ENCODE data around the gene ABCC4. TPM values are rescaled to one million over a fixed set of nuclear protein-coding genes. Genes with fewer than 3 reads are reported as not detected.

Gene ABCC4
- total RNA-seq, 2 donors from 2014 or later, result 2.8 to 12.2 TPM

DNA sequence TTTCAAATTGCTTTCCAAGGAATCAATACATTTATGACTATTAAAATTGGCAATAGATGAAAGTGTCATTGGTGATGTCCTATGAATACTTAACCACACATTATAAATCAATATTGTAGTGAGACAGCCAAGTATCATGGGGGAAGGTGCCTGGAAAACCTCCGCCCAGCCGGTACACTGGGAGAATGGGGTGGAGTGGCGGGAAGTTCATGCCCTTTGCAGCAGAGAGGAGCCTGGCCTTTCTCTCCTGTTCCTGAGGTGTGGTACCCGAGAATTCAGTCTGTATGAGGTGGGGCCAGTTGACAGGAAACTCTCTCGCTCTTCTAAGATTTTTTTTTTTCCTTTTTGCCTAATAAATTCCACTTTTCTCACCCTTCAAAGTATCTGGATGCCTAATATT, 25.4 kb upstream of the ABCC4 start:
- no peaks in the 10 kb centered on the region for H3K4me1 ChIP-seq (ENCODE audit: control insufficient read depth in 1 of 2, low read depth in 2 of 2)
- H3K27ac ChIP-seq, result no peak overlapping the region
- no peaks in the 10 kb centered on the region for H3K36me3 ChIP-seq
- no peak for DNase-seq (ENCODE audit: low spot score)
- no peak overlapping the region for H3K4me3 ChIP-seq
- no peak for ATAC-seq (ENCODE audit: insufficient number of reproducible peaks, low FRiP score, low read depth)
- TF ChIP-seq, protein P1, sequence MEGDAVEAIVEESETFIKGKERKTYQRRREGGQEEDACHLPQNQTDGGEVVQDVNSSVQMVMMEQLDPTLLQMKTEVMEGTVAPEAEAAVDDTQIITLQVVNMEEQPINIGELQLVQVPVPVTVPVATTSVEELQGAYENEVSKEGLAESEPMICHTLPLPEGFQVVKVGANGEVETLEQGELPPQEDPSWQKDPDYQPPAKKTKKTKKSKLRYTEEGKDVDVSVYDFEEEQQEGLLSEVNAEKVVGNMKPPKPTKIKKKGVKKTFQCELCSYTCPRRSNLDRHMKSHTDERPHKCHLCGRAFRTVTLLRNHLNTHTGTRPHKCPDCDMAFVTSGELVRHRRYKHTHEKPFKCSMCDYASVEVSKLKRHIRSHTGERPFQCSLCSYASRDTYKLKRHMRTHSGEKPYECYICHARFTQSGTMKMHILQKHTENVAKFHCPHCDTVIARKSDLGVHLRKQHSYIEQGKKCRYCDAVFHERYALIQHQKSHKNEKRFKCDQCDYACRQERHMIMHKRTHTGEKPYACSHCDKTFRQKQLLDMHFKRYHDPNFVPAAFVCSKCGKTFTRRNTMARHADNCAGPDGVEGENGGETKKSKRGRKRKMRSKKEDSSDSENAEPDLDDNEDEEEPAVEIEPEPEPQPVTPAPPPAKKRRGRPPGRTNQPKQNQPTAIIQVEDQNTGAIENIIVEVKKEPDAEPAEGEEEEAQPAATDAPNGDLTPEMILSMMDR (IDR thresholded peaks at IDR 0.05), result no peak
- no peaks in the 10 kb centered on the region for H3K9me3 ChIP-seq
- no peaks in the 10 kb centered on the region for H3K27me3 ChIP-seq (replicated peaks; ENCODE audit: insufficient read depth)

DNA sequence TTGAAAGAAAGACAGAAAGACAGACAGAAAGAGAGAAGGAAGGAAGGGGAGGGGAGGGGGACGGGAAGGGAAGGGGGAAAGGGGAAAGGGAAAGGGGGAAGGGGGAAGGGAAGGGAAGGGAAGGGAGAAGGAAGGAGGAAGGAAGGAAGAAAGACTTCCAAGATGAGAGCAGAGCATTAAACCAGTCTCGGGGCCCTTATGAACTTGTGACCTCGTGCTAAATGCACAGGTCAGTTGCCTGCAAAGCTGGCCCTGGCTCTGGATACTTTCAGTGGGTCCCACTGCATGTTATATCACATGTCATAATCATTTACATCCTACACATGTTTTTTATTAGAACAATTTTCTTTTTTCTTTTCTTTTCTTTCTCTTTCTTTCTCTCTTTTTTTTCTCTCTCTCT, 24.2 kb upstream of the ABCC4 start:
- DNase-seq (ENCODE audit: low spot score) (no peak), ATAC-seq (ENCODE audit: insufficient number of reproducible peaks, low FRiP score, low read depth) (no peak)
- H3K27me3 ChIP-seq (replicated peaks; ENCODE audit: insufficient read depth), result no peaks in the 10 kb centered on the region
- no peaks in the 10 kb centered on the region for H3K9me3 ChIP-seq
- H3K27ac ChIP-seq, result no peak overlapping the region
- TF ChIP-seq, protein P1 (IDR thresholded peaks at IDR 0.05), result no peak
- no peak overlapping the region for H3K4me3 ChIP-seq
- no peaks in the 10 kb centered on the region for H3K36me3 ChIP-seq
- H3K4me1 ChIP-seq (ENCODE audit: control insufficient read depth in 1 of 2, low read depth in 2 of 2), result no peaks in the 10 kb centered on the region

DNA sequence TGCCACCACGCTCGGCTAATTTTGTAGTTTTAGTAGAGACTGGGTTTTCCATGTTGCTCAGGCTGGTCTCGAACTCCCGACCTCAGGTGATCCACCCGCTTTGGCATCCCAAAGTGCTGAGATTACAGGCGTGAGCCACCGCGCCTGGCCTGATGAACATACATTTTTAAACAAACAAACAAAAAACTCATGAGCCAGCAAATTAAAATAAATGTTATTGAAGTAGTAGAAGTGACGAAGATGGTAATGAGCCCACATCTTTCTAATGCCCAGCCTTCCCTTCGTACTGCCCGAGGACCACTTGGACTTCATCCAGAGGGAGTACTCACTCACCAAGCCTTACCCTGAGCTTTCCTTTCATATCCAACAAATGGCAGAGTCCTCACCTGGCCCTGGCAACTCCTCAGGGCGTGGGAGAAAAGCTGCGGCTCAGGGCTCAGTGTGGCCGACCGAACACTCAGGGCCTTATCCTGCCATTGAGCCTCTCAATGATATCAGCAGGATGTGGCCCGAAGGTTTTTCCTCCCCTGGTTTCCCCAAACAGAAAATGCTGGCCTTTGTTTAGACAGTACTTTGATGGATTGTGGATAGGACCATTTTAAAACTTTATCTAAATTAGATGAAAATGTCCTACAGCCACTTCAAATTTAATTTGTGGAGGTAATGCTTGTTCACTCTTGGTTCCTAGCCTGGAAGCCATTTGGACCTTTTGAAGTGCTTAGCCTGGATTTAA, 22.8 kb upstream of the ABCC4 start:
- ATAC-seq (ENCODE audit: insufficient number of reproducible peaks, low FRiP score, low read depth), result no peak
- H3K27ac ChIP-seq, result no peak overlapping the region
- no peaks in the 10 kb centered on the region for H3K36me3 ChIP-seq
- TF ChIP-seq, protein P1 (IDR thresholded peaks at IDR 0.05), result no peak
- no peaks in the 10 kb centered on the region for H3K9me3 ChIP-seq
- no peaks in the 10 kb centered on the region for H3K4me1 ChIP-seq (ENCODE audit: control insufficient read depth in 1 of 2, low read depth in 2 of 2)
- no peak for DNase-seq (ENCODE audit: low spot score)
- no peak overlapping the region for H3K4me3 ChIP-seq
- H3K27me3 ChIP-seq (replicated peaks; ENCODE audit: insufficient read depth), result no peaks in the 10 kb centered on the region

DNA sequence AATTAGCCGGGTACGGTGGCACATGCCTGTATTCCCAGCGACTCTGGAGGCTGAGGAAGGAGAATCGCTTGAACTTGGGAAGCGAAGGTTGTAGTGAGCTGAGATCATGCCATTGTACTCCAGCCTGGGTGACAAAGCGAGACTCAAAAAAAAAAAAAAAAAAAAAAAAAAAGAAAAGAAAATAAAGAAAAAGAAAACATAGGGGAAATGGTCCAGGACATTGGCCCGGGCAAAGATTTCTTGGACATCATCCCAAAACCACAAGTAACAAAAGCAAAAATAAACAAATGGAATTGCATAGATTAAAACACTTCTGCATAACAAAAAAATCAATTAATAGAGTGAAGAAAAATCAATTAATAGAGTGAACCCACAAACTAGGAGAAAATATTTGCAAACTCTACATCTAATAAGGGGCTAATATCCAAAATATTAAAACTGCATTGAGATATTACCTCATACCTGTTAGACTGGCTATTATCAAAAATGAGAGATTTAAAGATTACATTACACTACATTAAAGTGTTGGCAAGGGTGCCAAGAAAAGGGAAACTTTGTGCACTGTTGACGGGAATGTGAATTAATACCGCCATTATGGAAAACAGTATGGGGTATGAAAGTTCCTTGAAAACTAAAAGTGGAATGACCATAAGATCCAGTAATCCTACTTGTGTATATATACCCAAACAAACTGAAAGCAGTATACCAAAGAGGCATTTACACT, 18.5 kb upstream of the ABCC4 start:
- ATAC-seq (ENCODE audit: insufficient number of reproducible peaks, low FRiP score, low read depth), result no peak
- no peak for DNase-seq (ENCODE audit: low spot score)
- TF ChIP-seq, protein P1 (IDR thresholded peaks at IDR 0.05), result no peak
- no peaks in the 10 kb centered on the region for H3K4me1 ChIP-seq (ENCODE audit: control insufficient read depth in 1 of 2, low read depth in 2 of 2)
- H3K27me3 ChIP-seq (replicated peaks; ENCODE audit: insufficient read depth), result no peaks in the 10 kb centered on the region
- no peak overlapping the region for H3K4me3 ChIP-seq
- no peaks in the 10 kb centered on the region for H3K9me3 ChIP-seq
- H3K36me3 ChIP-seq, result no peaks in the 10 kb centered on the region
- no peak overlapping the region for H3K27ac ChIP-seq

DNA sequence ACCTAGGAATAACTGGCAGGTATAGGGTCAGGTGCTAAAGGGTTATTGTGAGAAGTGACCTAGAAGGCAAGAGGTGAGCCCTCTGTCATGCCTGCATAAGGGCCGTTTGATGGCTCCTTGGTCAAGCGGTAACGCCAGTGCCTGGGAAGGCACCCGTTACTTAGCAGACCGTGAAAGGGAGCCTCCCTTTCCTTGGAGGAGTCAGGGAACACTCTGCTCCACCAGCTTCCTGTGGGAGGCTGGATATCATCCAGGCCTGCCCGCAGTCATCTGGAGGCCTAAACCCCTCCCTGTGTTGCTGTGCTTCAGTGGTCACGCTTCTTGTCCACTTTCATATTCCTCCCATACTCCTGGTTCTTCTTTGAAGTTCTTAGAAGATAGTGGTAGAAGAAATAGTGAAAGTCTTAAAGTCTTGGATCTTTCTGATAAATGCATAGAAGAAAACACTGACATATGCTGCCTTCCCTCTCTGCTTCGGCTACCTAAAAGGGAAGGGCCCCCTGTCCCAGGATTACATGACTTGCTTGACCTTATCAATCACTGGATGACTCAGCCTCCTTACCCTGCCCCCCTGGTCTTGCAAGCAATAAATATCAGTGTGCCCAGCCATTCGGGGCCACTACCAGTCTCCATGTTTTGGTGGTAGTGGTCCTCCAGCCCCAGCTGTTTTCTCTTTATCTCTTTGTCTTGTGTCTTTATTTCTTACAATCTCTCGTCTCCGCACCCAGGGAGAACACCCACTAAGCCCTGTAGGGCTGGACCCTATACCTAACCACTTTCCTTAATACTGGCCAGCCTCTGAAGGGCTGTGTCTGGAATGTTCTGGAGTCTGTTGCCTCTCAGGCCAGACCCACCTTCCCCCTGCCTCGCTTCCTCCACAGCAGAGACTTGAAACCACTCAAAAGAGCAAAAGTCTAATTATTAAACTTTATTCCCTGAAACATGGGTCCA, 16.1 kb upstream of the ABCC4 start:
- H3K27me3 ChIP-seq (replicated peaks; ENCODE audit: insufficient read depth), result no peaks in the 10 kb centered on the region
- H3K27ac ChIP-seq, result no peak overlapping the region
- H3K4me3 ChIP-seq, result no peak overlapping the region
- H3K4me1 ChIP-seq (ENCODE audit: control insufficient read depth in 1 of 2, low read depth in 2 of 2), result no peaks in the 10 kb centered on the region
- H3K9me3 ChIP-seq, result no peaks in the 10 kb centered on the region
- no peak for ATAC-seq (ENCODE audit: insufficient number of reproducible peaks, low FRiP score, low read depth)
- H3K36me3 ChIP-seq, result no peaks in the 10 kb centered on the region
- TF ChIP-seq, protein P1 (IDR thresholded peaks at IDR 0.05), result no peak
- DNase-seq (ENCODE audit: low spot score), result no peak

Data from thoracic aorta (tissue), 2 donors.